Hepatocyte (in vitro differentiated cells): ENCODE data around the gene EML6. TPM values are rescaled to one million over a fixed set of nuclear protein-coding genes. Genes with fewer than 3 reads are reported as not detected.

Experiments used
- DNase-seq: peaks from one replicate; pipeline ENCODE4 v3.0.0-alpha.2; 2016; ENCODE audit warnings: low spot score
- H2AFZ ChIP-seq: fragments of 200-600 bp; sonication (generic); 2 replicates; pipeline ENCODE4 v1.6.0; 2016; ENCODE audit warnings: antibody characterized with exemption, mild to moderate bottlenecking
- H3K27ac ChIP-seq: fragments of 200-600 bp; sonication (generic); 2 replicates; pipeline ENCODE4 v1.5.1; 2016; ENCODE audit warnings: mild to moderate bottlenecking
- H3K27me3 ChIP-seq: fragments of 200-600 bp; sonication (generic); 2 replicates; pipeline ENCODE4 v1.6.1; 2016
- H3K36me3 ChIP-seq: fragments of 200-600 bp; sonication (generic); replicated peaks from 2 replicates; pipeline ENCODE4 v1.5.1; 2016; ENCODE audit warnings: low read depth; ENCODE audit not compliant: insufficient read depth
- H3K4me1 ChIP-seq: fragments of 200-600 bp; sonication (generic); 2 replicates; pipeline ENCODE4 v1.5.1; 2016; ENCODE audit warnings: mild to moderate bottlenecking, moderate library complexity; ENCODE audit not compliant: insufficient read depth
- H3K4me2 ChIP-seq: fragments of 200-600 bp; sonication (generic); 2 replicates; pipeline ENCODE4 v1.6.0; 2016
- H3K4me3 ChIP-seq: fragments of 200-600 bp; sonication (generic); 2 replicates; pipeline ENCODE4 v1.5.1; 2016; ENCODE audit warnings: mild to moderate bottlenecking
- H3K79me2 ChIP-seq: fragments of 200-600 bp; sonication (generic); 2 replicates; pipeline ENCODE4 v1.6.0; 2017; ENCODE audit warnings: mild to moderate bottlenecking
- H3K9me2 ChIP-seq: fragments of 200-600 bp; sonication (generic); replicated peaks from 2 replicates; pipeline ENCODE4 v1.6.0; 2017; ENCODE audit warnings: mild to moderate bottlenecking; ENCODE audit not compliant: insufficient read depth
- H3K9me3 ChIP-seq: fragments of 200-600 bp; sonication (generic); 2 replicates; pipeline ENCODE4 v1.5.1; 2016; ENCODE audit warnings: low read depth, mild to moderate bottlenecking
- H4K20me1 ChIP-seq: fragments of 200-600 bp; sonication (generic); 2 replicates; pipeline ENCODE4 v1.6.0; 2016; ENCODE audit warnings: mild to moderate bottlenecking; ENCODE audit not compliant: insufficient read depth, poor library complexity, severe bottlenecking
- CTCF ChIP-seq: fragments of 200-600 bp; sonication (generic); IDR thresholded peaks from 2 replicates; pipeline ENCODE4 v1.5.1; 2016; ENCODE audit warnings: antibody characterized with exemption, mild to moderate bottlenecking; ENCODE audit not compliant: poor library complexity
- EZH2 ChIP-seq: fragments of 200-600 bp; sonication (generic); IDR thresholded peaks from 2 replicates; pipeline ENCODE4 v1.6.1; 2016; ENCODE audit warnings: antibody characterized with exemption, mild to moderate bottlenecking, borderline replicate concordance
- EZH2phosphoT487 ChIP-seq: fragments of 200-600 bp; sonication (generic); IDR thresholded peaks from one replicate; pipeline ENCODE4 v1.6.1; 2018; ENCODE audit warnings: antibody characterized with exemption, mild to moderate bottlenecking, low read depth, moderate library complexity; ENCODE audit not compliant: unreplicated experiment, severe bottlenecking
- WGBS: methylation state at CpG from one replicate; pipeline ENCODE4 v1.1.6; 2016; ENCODE audit warnings: low lambda C conversion rate; ENCODE audit errors: missing lambda C conversion rate; 5-methylcytosine and 5-hydroxymethylcytosine counted together
- polyA plus RNA-seq: library from polyadenylated mRNA; unstranded; fragments of >200 nt; fragmentation: Nextera tagmentation; extraction: Ambion mirVana; gene quantifications from 2 replicates; pipeline ENCODE4 v1.2.1, GENCODE V29; 2016
- total RNA-seq: library from RNA; depleted of rRNA; stranded (reverse); fragments of >200 nt; gene quantifications from 2 replicates; pipeline ENCODE4 v1.2.3, GENCODE V29; 2014

EML6 gene
- total and polyA plus RNA-seq, 2 experiments from 2014 or later: 1.9 to 4.0 TPM

GRCh38 chr2:54775710-54776109, 52.2 kb downstream of the EML6 start:
- Histone ChIP-seq H3K4me3 (no peak overlapping the region), H2AFZ (no peak overlapping the region), H3K9me2 (peaks cover 3% of the 10 kb centered on the region), H3K9me3 (no peaks in the 10 kb centered on the region), H3K4me2 (no peak overlapping the region), H3K79me2 (no peaks in the 10 kb centered on the region), H3K27me3 (no peaks in the 10 kb centered on the region), H4K20me1 (no peaks in the 10 kb centered on the region), H3K36me3 (no peaks in the 10 kb centered on the region), H3K27ac (no peak overlapping the region), H3K4me1 (no peaks in the 10 kb centered on the region)
- DNase-seq: no peak
- TF ChIP-seq CTCF (no peak), EZH2 (no peak), EZH2phosphoT487 (no peak)

GRCh38 chr2:54776494-54776893, 53.0 kb downstream of the EML6 start:
- no peak for DNase-seq
- no peaks in the 10 kb centered on the region for H3K9me3 ChIP-seq
- H3K4me3 ChIP-seq: no peak overlapping the region
- no peak overlapping the region for H2AFZ ChIP-seq
- no peaks in the 10 kb centered on the region for H3K36me3 ChIP-seq
- H3K4me2 ChIP-seq: no peak overlapping the region
- no peaks in the 10 kb centered on the region for H4K20me1 ChIP-seq
- no peak overlapping the region for H3K27ac ChIP-seq
- 88% methylated on average over 2 of the region's 2 CpGs for WGBS
- no peaks in the 10 kb centered on the region for H3K79me2 ChIP-seq
- TF ChIP-seq CTCF (no peak), EZH2phosphoT487 (no peak), EZH2 (no peak)
- H3K27me3 ChIP-seq: no peaks in the 10 kb centered on the region
- H3K4me1 ChIP-seq: no peaks in the 10 kb centered on the region
- H3K9me2 ChIP-seq: peaks cover 3% of the 10 kb centered on the region

- Histone ChIP-seq H3K27ac (no peak overlapping the region), H2AFZ (no peak overlapping the region), H3K9me3 (no peaks in the 10 kb centered on the region), H3K4me2 (no peak overlapping the region), H3K27me3 (no peaks in the 10 kb centered on the region), H3K4me3 (no peak overlapping the region), H3K4me1 (no peaks in the 10 kb centered on the region), H3K36me3 (no peaks in the 10 kb centered on the region), H3K79me2 (no peaks in the 10 kb centered on the region), H3K9me2 (peaks cover 3% of the 10 kb centered on the region), H4K20me1 (no peaks in the 10 kb centered on the region)
- DNase-seq: no peak
- TF ChIP-seq EZH2 (no peak), EZH2phosphoT487 (no peak), CTCF (no peak)
- WGBS: 96% methylated on average over 3 of the region's 3 CpGs
These were observed 59.9 kb downstream of the EML6 start for GRCh38 chr2:54783349-54783748.

- 84% methylated on average over 4 of the region's 4 CpGs for WGBS
- no peak for DNase-seq
These were observed 63.8 kb downstream of the EML6 start for GRCh38 chr2:54787270-54787669.

More at GRCh38 chr2:54787270-54787669, 63.8 kb downstream of the EML6 start:
- no peak overlapping the region for H3K4me2 ChIP-seq
- H3K9me3 ChIP-seq: no peaks in the 10 kb centered on the region
- H3K4me1 ChIP-seq: no peaks in the 10 kb centered on the region
- no peak overlapping the region for H3K27ac ChIP-seq
- TF ChIP-seq EZH2 (no peak), EZH2phosphoT487 (no peak)
- H3K27me3 ChIP-seq: no peaks in the 10 kb centered on the region
- no peak overlapping the region for H2AFZ ChIP-seq
- no peaks in the 10 kb centered on the region for H4K20me1 ChIP-seq
- H3K4me3 ChIP-seq: no peak overlapping the region
- no peaks in the 10 kb centered on the region for H3K9me2 ChIP-seq
- no peaks in the 10 kb centered on the region for H3K79me2 ChIP-seq
- no peaks in the 10 kb centered on the region for H3K36me3 ChIP-seq
